T-helper 17 cell (primary cell): ENCODE measurements around the gene ULBP1. TPM values are rescaled to one million over a fixed set of nuclear protein-coding genes. Genes with fewer than 3 reads are reported as not detected.
"Not testable (repeated sequence)": the region's sequence is repeated elsewhere in the genome, so short reads cannot be mapped to it uniquely, and the experiment has no call there.

Experiments used
- ATAC-seq: fragments of 150-1000 bp; cut with Tn5 transposase; 2 replicates; pipeline ENCODE4 v1.10.0; 2021; ENCODE audit warnings: mild to moderate bottlenecking, moderate library complexity
- DNase-seq, 3 donors: peaks; one replicate each; pipeline versions ENCODE4 v3.0.0 to v3.0.0-alpha.2; 2020 to 2021
- H3K9me3 ChIP-seq: one replicate; pipeline ENCODE4 v1.7.0; 2013; ENCODE audit warnings: low read length, mild to moderate bottlenecking; ENCODE audit not compliant: control insufficient read depth, poor library complexity, severe bottlenecking
- H3K27ac Mint-ChIP-seq: one replicate; pipeline ENCODE4 v1.8.0; 2022; ENCODE audit warnings: mild to moderate bottlenecking, moderate library complexity, mixed read lengths
- H3K27me3 Mint-ChIP-seq: one replicate; pipeline ENCODE4 v1.8.0; 2022; ENCODE audit warnings: mixed read lengths
- H3K36me3 Mint-ChIP-seq: one replicate; pipeline ENCODE4 v1.8.0; 2022; ENCODE audit warnings: low read depth, mixed read lengths
- H3K4me1 Mint-ChIP-seq: one replicate; pipeline ENCODE4 v1.8.0; 2022; ENCODE audit warnings: mild to moderate bottlenecking, mixed read lengths
- H3K4me3 Mint-ChIP-seq: one replicate; pipeline ENCODE4 v1.8.0; 2022; ENCODE audit warnings: mild to moderate bottlenecking, moderate library complexity, mixed read lengths
- total RNA-seq, 4 donors: library from RNA in 2 of 4; stranded (reverse) in 2 of 4; gene quantifications; one replicate each; pipeline ENCODE4 v1.2.3 and lab custom pipeline; 2022 to 2026

Gene ULBP1
- total RNA-seq, 2 donors from 2014 or later: 0.20 TPM; not detected in 1

- Mint-ChIP-seq H3K27me3 (peaks cover 70% of the 10 kb centered on the region), H3K27ac (no peak overlapping the region), H3K4me3 (no peak overlapping the region), H3K4me1 (peaks cover 13% of the 10 kb centered on the region), H3K36me3 (peaks cover 8% of the 10 kb centered on the region)
- ATAC-seq (no peak), DNase-seq (no peak)
- H3K9me3 ChIP-seq: peaks cover 6% of the 10 kb centered on the region
These were observed 19.4 kb downstream of the ULBP1 start for GRCh38 chr6:149983145-149983544.

- ATAC-seq: no peak
- no peak for DNase-seq
- Mint-ChIP-seq H3K36me3 (peaks cover 10% of the 10 kb centered on the region), H3K4me1 (peaks cover 20% of the 10 kb centered on the region), H3K27ac (no peak overlapping the region), H3K27me3 (peaks cover 66% of the 10 kb centered on the region), H3K4me3 (no peak overlapping the region)
- H3K9me3 ChIP-seq: peaks cover 8% of the 10 kb centered on the region
These were observed 21.0 kb downstream of the ULBP1 start for GRCh38 chr6:149984773-149985172.

- Mint-ChIP-seq H3K4me1 (peaks cover 27% of the 10 kb centered on the region), H3K36me3 (peaks cover 9% of the 10 kb centered on the region), H3K4me3 (no peak overlapping the region), H3K27me3 (peaks cover 67% of the 10 kb centered on the region), H3K27ac (no peak overlapping the region)
- peaks cover 8% of the 10 kb centered on the region for H3K9me3 ChIP-seq
- ATAC-seq: no peak
- DNase-seq: no peak
These were observed 21.8 kb downstream of the ULBP1 start for GRCh38 chr6:149985481-149985937.

- H3K4me3 Mint-ChIP-seq: no peak overlapping the region
- H3K27ac Mint-ChIP-seq: no peak overlapping the region
- peaks cover 8% of the 10 kb centered on the region for H3K9me3 ChIP-seq
- peaks cover 77% of the 10 kb centered on the region for H3K27me3 Mint-ChIP-seq
- H3K4me1 Mint-ChIP-seq: peaks cover 31% of the 10 kb centered on the region
- H3K36me3 Mint-ChIP-seq: peaks cover 10% of the 10 kb centered on the region
- no peak for ATAC-seq
- DNase-seq: no peak
These were observed 23.9 kb downstream of the ULBP1 start for GRCh38 chr6:149987602-149988107.

GRCh38 chr6:149988550-149989346, 25.0 kb downstream of the ULBP1 start:
- Mint-ChIP-seq H3K36me3 (peaks cover 10% of the 10 kb centered on the region), H3K27ac (peak overlapping the region; percentile 74), H3K4me3 (peak overlapping the region; percentile 45), H3K27me3 (peaks cover 79% of the 10 kb centered on the region), H3K4me1 (peaks cover 26% of the 10 kb centered on the region)
- peaks cover 8% of the 10 kb centered on the region for H3K9me3 ChIP-seq
- no peak for ATAC-seq
- no peak for DNase-seq

- H3K4me3 Mint-ChIP-seq: peak overlapping the region; percentile 91
- H3K27ac Mint-ChIP-seq: peak overlapping the region; percentile 74
- DNase-seq (no peak), ATAC-seq (peak; percentile 15)
- peaks cover 82% of the 10 kb centered on the region for H3K27me3 Mint-ChIP-seq
- H3K4me1 Mint-ChIP-seq: peaks cover 26% of the 10 kb centered on the region
- H3K36me3 Mint-ChIP-seq: peaks cover 10% of the 10 kb centered on the region
- peaks cover 8% of the 10 kb centered on the region for H3K9me3 ChIP-seq
These were observed 26.5 kb downstream of the ULBP1 start for GRCh38 chr6:149990212-149990660.

- DNase-seq (peak in 1 of 3 donors; percentile 26), ATAC-seq (peak; percentile 74)
- Mint-ChIP-seq H3K27me3 (peaks cover 81% of the 10 kb centered on the region), H3K27ac (peak overlapping the region; percentile 74), H3K4me3 (peak overlapping the region; percentile 91), H3K4me1 (peaks cover 26% of the 10 kb centered on the region), H3K36me3 (peaks cover 10% of the 10 kb centered on the region)
- H3K9me3 ChIP-seq: peaks cover 8% of the 10 kb centered on the region
These were observed 27.1 kb downstream of the ULBP1 start for GRCh38 chr6:149990661-149991471.

- not testable (repeated sequence) for H3K9me3 ChIP-seq, DNase-seq
- Mint-ChIP-seq H3K27ac (peak overlapping the region; percentile 74), H3K27me3 (peaks cover 81% of the 10 kb centered on the region), H3K4me1 (peaks cover 26% of the 10 kb centered on the region), H3K4me3 (peak overlapping the region; percentile 91), H3K36me3 (peaks cover 10% of the 10 kb centered on the region)
- peak; percentile 57 for ATAC-seq
These were observed 27.7 kb downstream of the ULBP1 start for GRCh38 chr6:149991472-149991795.

GRCh38 chr6:149991838-149992237, 28.1 kb downstream of the ULBP1 start:
- Mint-ChIP-seq H3K27ac (peak overlapping the region; percentile 74), H3K36me3 (peaks cover 10% of the 10 kb centered on the region), H3K4me1 (peaks cover 26% of the 10 kb centered on the region), H3K4me3 (peak overlapping the region; percentile 91), H3K27me3 (peaks cover 81% of the 10 kb centered on the region)
- peaks cover 8% of the 10 kb centered on the region for H3K9me3 ChIP-seq
- DNase-seq (no peak), ATAC-seq (no peak)

- peaks cover 14% of the 10 kb centered on the region for H3K4me1 Mint-ChIP-seq
- no peak overlapping the region for H3K4me3 Mint-ChIP-seq
- ATAC-seq (no peak), DNase-seq (no peak)
- H3K36me3 Mint-ChIP-seq: peaks cover 10% of the 10 kb centered on the region
- H3K27me3 Mint-ChIP-seq: peaks cover 83% of the 10 kb centered on the region
- no peaks in the 10 kb centered on the region for H3K9me3 ChIP-seq
- no peak overlapping the region for H3K27ac Mint-ChIP-seq
These were observed 31.6 kb downstream of the ULBP1 start for GRCh38 chr6:149995235-149995750.

GRCh38 chr6:149995971-149996370, 32.2 kb downstream of the ULBP1 start:
- Mint-ChIP-seq H3K27me3 (peaks cover 83% of the 10 kb centered on the region), H3K27ac (no peak overlapping the region), H3K36me3 (peaks cover 10% of the 10 kb centered on the region), H3K4me3 (no peak overlapping the region), H3K4me1 (peaks cover 13% of the 10 kb centered on the region)
- no peak for DNase-seq
- no peak for ATAC-seq
- H3K9me3 ChIP-seq: no peaks in the 10 kb centered on the region

GRCh38 chr6:149999636-150000035, 35.9 kb downstream of the ULBP1 start:
- no peak for DNase-seq
- Mint-ChIP-seq H3K36me3 (peaks cover 4% of the 10 kb centered on the region), H3K27me3 (peaks cover 52% of the 10 kb centered on the region), H3K4me3 (no peak overlapping the region), H3K27ac (no peak overlapping the region), H3K4me1 (peaks cover 22% of the 10 kb centered on the region)
- no peaks in the 10 kb centered on the region for H3K9me3 ChIP-seq
- no peak for ATAC-seq
